Neural progenitor cell (in vitro differentiated cells): ENCODE results near the gene GCN1.

Experiments used
- CTCF ChIP-seq: fragments of 200-600 bp; sonication (generic); IDR thresholded peaks from 2 replicates; pipeline ENCODE4 v1.5.1; 2017; ENCODE audit warnings: antibody characterized with exemption, mild to moderate bottlenecking
- EZH2 ChIP-seq: fragments of 200-600 bp; sonication (generic); IDR thresholded peaks from 2 replicates; pipeline ENCODE4 v1.6.1; 2017; ENCODE audit warnings: antibody characterized with exemption, mild to moderate bottlenecking, moderate library complexity

DNA sequence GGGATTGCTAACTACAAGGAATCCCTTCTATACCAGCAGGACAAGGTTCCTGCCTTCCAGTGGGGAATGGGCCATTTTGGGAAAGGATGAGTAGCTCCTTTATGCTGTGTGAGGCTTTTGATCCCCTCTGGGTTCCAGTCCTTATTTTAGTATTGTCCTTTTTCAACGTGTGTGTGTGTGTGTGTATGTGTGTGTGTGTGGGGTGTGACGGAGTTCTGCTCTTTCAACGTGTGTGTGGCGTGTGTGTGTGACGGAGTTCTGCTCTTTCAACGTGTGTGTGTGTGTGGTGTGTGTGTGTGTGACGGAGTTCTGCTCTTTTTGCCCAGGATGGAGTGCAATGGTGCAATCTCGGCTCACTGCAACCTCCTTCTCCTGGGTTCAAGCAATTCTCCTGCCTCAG is 105.4 kb downstream of the GCN1 start:
- TF ChIP-seq CTCF (no peak), EZH2 (no peak)
